ENCODE results near the gene NPHS1. TPM values are rescaled to one million over a fixed set of nuclear protein-coding genes. Genes with fewer than 3 reads are reported as not detected.
"Not testable (repeated sequence)": the region's sequence is repeated elsewhere in the genome, so short reads cannot be mapped to it uniquely, and the experiment has no call there.

NPHS1 gene
- polyA plus RNA-seq, 1 experiment: not detected

DNA sequence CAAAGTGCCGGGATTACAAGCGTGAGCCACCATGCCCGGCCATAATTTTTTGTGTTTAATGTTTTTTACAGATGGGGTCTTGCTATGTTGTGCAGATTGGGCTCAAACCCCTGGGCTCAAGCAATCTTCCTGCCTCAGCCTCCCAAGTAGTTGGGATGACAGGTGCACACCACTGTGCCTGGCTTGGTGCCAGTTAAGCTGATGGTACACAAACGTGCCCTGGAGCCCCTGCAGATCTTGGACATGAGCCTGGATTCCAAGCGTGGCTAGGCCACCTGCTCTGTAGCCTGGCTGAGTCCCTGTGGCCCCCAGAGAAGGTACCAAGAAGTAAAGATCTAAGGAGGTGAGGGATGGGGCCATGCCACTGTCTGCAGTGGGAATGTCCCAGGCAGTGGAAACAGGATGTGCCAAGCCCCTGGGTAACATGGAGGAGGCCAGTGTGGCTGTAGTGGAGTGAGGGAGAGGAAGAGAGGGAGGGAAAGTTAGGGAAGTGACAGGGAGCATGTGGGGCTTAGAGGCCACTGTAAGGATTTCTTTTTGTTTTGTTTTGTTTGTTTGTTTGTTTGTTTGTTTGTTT, 46.7 kb downstream of the NPHS1 start:
- Histone ChIP-seq H3K27me3 (ENCODE audit: control insufficient read depth, insufficient read depth, low read length) (peaks cover 12% of the 10 kb centered on the region), H3K27ac (ENCODE audit: low read depth, low read length) (no peak overlapping the region), H3K4me3 (ENCODE audit: low read depth, low read length) (no peak overlapping the region), H3K9me3 (ENCODE audit: control insufficient read depth, insufficient read depth, low read length) (no peaks in the 10 kb centered on the region)
- ChIA-PET CTCF (no interaction called here), POLR2A (no interaction called here)
- no peak for DNase-seq (ENCODE audit: low read depth, low spot score)
- TF ChIP-seq, protein P1, sequence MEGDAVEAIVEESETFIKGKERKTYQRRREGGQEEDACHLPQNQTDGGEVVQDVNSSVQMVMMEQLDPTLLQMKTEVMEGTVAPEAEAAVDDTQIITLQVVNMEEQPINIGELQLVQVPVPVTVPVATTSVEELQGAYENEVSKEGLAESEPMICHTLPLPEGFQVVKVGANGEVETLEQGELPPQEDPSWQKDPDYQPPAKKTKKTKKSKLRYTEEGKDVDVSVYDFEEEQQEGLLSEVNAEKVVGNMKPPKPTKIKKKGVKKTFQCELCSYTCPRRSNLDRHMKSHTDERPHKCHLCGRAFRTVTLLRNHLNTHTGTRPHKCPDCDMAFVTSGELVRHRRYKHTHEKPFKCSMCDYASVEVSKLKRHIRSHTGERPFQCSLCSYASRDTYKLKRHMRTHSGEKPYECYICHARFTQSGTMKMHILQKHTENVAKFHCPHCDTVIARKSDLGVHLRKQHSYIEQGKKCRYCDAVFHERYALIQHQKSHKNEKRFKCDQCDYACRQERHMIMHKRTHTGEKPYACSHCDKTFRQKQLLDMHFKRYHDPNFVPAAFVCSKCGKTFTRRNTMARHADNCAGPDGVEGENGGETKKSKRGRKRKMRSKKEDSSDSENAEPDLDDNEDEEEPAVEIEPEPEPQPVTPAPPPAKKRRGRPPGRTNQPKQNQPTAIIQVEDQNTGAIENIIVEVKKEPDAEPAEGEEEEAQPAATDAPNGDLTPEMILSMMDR (IDR thresholded peaks at IDR 0.05; ENCODE audit: low read depth, low read length): no peak

DNA sequence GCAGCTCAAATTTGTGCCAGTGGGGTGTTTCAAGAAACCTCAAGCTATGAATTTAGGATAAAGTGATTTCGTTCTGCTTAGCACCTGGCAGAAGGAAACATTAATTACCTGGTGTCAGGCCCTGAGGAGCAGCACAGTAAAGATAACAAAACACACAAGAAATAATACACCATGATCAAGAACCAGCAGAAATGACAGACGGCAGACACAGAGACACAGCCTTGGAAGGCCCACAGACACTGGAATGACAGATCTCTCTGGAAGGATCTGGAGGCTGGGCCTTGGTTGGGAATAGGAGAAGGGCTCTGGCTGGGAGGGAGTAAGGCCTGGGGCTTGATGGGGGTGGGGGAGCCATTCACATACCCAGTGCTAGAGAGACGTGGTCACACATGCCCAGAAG, 50.5 kb downstream of the NPHS1 start:
- DNase-seq (ENCODE audit: low read depth, low spot score): no peak
- POLR2A ChIA-PET: no interaction called here

DNA sequence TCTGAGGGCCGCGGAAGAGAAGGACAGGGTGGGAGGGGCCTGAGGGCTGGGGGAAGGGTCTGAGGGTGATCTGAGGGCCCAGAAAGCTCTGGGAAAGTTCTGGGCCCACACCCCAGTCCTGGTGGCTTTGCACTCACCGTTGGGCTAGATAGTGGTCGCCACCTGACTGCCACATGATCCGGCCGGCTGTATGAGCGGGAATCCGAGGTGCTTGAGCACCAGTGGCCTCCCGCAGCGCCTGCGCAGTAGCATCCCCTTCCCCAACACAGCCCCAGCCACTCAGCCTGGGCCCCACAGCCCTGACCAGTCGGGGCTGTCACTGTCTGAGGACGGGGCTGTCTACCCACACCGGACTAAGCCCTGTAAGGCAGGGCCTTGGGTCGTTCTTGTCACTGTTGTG, 54.6 kb downstream of the NPHS1 start:
- CTCF ChIA-PET: no interaction called here
- H3K9me3 ChIP-seq (ENCODE audit: control insufficient read depth, insufficient read depth, low read length): no peaks in the 10 kb centered on the region; the same call in 1 of the 2 replicates
- H3K27me3 ChIP-seq (ENCODE audit: control insufficient read depth, insufficient read depth, low read length): peaks cover 18% of the 10 kb centered on the region
- POLR2A ChIA-PET: no interaction called here
- H3K27ac ChIP-seq (ENCODE audit: low read depth, low read length): no peak overlapping the region
- TF ChIP-seq, protein P1 (IDR thresholded peaks at IDR 0.05; ENCODE audit: low read depth, low read length): no peak
- DNase-seq (ENCODE audit: low read depth, low spot score): no peak
- no peak overlapping the region for H3K4me3 ChIP-seq (ENCODE audit: low read depth, low read length)

More for the DNA sequence above, 50.5 kb downstream of the NPHS1 start:
- Histone ChIP-seq H3K9me3 (ENCODE audit: control insufficient read depth, insufficient read depth, low read length) (no peaks in the 10 kb centered on the region; the same call in 1 of the 2 replicates), H3K4me3 (ENCODE audit: low read depth, low read length) (no peak overlapping the region), H3K27ac (ENCODE audit: low read depth, low read length) (no peak overlapping the region), H3K27me3 (ENCODE audit: control insufficient read depth, insufficient read depth, low read length) (peaks cover 13% of the 10 kb centered on the region)
- CTCF ChIA-PET: no interaction called here
- TF ChIP-seq, protein P1 (IDR thresholded peaks at IDR 0.05; ENCODE audit: low read depth, low read length): no peak

DNA sequence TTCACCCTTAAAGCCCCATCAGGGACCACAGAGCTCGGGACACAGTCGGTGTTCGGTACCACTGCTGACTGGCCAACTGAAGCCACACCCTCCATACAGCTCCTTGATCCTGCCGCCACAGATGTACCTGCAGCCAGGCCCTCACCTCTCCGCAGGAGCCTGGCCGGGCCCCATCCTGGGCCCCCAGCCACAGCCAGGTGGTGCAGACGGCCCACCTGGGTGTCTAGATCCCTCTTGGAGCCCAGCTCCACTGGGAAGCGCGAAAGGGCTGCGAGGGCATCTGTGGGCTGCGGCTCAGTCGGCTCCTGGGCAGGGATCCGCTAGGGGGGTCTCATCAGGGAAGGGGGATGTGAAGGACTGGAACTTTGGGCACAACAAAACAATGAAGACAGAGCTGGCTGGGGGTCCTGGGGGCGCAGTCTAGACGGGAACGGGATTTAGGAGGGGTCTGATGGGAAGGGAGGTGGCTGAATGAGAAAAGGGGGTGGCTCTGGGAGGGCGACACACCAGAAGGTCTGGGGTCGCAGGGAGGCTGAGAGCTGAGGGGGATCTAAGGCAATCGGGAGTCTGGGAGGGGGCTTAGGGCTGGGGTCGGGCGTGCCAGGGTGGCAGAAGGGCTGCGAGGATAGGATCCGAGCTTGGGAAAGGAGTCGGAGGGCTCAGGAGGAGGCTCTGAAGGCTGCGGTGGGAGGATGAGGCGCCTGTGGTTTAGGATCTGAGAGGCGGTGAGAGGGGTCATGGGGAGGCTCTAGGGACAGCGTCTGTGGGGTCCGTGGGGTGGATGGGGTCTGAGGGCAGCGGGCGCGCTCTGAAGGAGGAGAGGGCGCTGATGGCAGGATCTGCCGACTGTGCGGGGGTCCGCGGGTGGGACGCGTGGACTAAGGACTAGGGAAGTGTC, 55.4 kb downstream of the NPHS1 start:
- H3K4me3 ChIP-seq (ENCODE audit: low read depth, low read length): no peak overlapping the region
- TF ChIP-seq, protein P1 (IDR thresholded peaks at IDR 0.05; ENCODE audit: low read depth, low read length): no peak
- CTCF ChIA-PET: no interaction called here

DNA sequence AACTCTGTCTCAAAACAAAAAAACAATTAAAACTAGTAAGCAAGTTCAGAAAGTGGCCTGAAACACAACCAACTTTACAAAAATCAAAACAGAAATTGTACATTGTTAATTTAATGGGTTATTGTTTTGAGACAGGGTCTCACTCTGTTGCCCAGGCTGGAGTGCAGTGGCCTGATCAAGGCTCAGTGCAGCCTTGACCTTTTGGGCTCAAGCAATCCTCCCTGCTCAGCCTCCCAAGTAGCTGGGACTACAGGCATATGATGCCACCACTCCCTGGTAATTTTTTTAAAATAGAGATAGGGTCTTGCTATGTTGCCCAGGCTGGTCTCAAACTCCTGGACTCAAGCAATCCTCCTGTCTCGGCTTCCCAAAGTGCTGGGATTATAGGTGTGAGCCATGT, 56.7 kb downstream of the NPHS1 start:
- POLR2A ChIA-PET, CTCF ChIA-PET: not testable (repeated sequence)

More for the DNA sequence above, 55.4 kb downstream of the NPHS1 start:
- DNase-seq (ENCODE audit: low read depth, low spot score): no peak
- Histone ChIP-seq H3K27me3 (ENCODE audit: control insufficient read depth, insufficient read depth, low read length) (peaks cover 14% of the 10 kb centered on the region), H3K9me3 (ENCODE audit: control insufficient read depth, insufficient read depth, low read length) (no peaks in the 10 kb centered on the region; the same call in 1 of the 2 replicates), H3K27ac (ENCODE audit: low read depth, low read length) (no peak overlapping the region)
- POLR2A ChIA-PET: no interaction called here

More for the DNA sequence above, 56.7 kb downstream of the NPHS1 start:
- not testable (repeated sequence) for H3K4me3 ChIP-seq (ENCODE audit: low read depth, low read length); H3K27ac ChIP-seq (ENCODE audit: low read depth, low read length); H3K9me3 ChIP-seq (ENCODE audit: control insufficient read depth, insufficient read depth, low read length); DNase-seq (ENCODE audit: low read depth, low spot score)
- peaks cover 14% of the 10 kb centered on the region for H3K27me3 ChIP-seq (ENCODE audit: control insufficient read depth, insufficient read depth, low read length)
